ENCODE measurements around the gene CHRDL2. TPM values are rescaled to one million over a fixed set of nuclear protein-coding genes. Genes with fewer than 3 reads are reported as not detected.

CHRDL2 gene
- total RNA-seq, 1 experiment from 2014 or later, result 0.39 TPM

- H4K5ac ChIP-seq (ENCODE audit: insufficient read length, low read depth, low read length), result no peak overlapping the region
- no peak overlapping the region for H3K4ac ChIP-seq (ENCODE audit: low read depth, low read length)
- H3K27me3 Mint-ChIP-seq (ENCODE audit: low read depth), result peaks cover 18% of the 10 kb centered on the region
- H3K27ac ChIP-seq (ENCODE audit: insufficient read length, low read depth, low read length), result no peak overlapping the region
- WGBS (ENCODE audit: extremely low coverage, insufficient read length, low lambda C conversion rate), result no CpG with 5 or more reads among the region's 5 CpGs
- no peak overlapping the region for H2BK5ac ChIP-seq (ENCODE audit: insufficient read length, low read length)
- peaks cover 10 to 27% of the 10 kb centered on the region in 2 experiments for H3K4me1 Mint-ChIP-seq
- no peak overlapping the region for H3K18ac ChIP-seq (ENCODE audit: insufficient read length, low read depth, low read length)
- no peak overlapping the region for H3K4me3 Mint-ChIP-seq
- no peak overlapping the region for H2AK5ac ChIP-seq (ENCODE audit: insufficient read length, low read length)
- TF ChIP-seq, protein P1, sequence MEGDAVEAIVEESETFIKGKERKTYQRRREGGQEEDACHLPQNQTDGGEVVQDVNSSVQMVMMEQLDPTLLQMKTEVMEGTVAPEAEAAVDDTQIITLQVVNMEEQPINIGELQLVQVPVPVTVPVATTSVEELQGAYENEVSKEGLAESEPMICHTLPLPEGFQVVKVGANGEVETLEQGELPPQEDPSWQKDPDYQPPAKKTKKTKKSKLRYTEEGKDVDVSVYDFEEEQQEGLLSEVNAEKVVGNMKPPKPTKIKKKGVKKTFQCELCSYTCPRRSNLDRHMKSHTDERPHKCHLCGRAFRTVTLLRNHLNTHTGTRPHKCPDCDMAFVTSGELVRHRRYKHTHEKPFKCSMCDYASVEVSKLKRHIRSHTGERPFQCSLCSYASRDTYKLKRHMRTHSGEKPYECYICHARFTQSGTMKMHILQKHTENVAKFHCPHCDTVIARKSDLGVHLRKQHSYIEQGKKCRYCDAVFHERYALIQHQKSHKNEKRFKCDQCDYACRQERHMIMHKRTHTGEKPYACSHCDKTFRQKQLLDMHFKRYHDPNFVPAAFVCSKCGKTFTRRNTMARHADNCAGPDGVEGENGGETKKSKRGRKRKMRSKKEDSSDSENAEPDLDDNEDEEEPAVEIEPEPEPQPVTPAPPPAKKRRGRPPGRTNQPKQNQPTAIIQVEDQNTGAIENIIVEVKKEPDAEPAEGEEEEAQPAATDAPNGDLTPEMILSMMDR (conservative IDR thresholded peaks at IDR 0.05), result no peak
- H3K27me3 ChIP-seq (ENCODE audit: insufficient read depth, low read length), result no peaks in the 10 kb centered on the region
- no peak overlapping the region for H3K9ac ChIP-seq (ENCODE audit: extremely low read depth, insufficient read length, low read length)
- no peak overlapping the region for H2BK12ac ChIP-seq (ENCODE audit: insufficient read length, low read depth, low read length)
- no peak overlapping the region for H4K91ac ChIP-seq (ENCODE audit: insufficient read length, low read depth, low read length)
- no peaks in the 10 kb centered on the region for H3K36me3 Mint-ChIP-seq (ENCODE audit: insufficient read depth in 1 of 3, low read depth in 3 of 3)
- no peaks in the 10 kb centered on the region for H3K23me2 ChIP-seq (ENCODE audit: insufficient read length, low read depth, low read length, poor library complexity, severe bottlenecking)
- H3K14ac ChIP-seq (ENCODE audit: insufficient read depth, low read length), result no peak overlapping the region
- H3K79me2 ChIP-seq (ENCODE audit: insufficient read depth, low read length), result no peaks in the 10 kb centered on the region
- no peak overlapping the region for H3K4me2 ChIP-seq (ENCODE audit: insufficient read depth, insufficient read length, low read length)
- H3K56ac ChIP-seq (ENCODE audit: insufficient read length, low read depth, low read length), result no peak overlapping the region
- H4K8ac ChIP-seq (replicated peaks; ENCODE audit: insufficient read length, low read depth, low read length), result no peak overlapping the region
- no peak overlapping the region for H2BK20ac ChIP-seq (ENCODE audit: low read depth, low read length, poor library complexity, severe bottlenecking)
- no peak for DNase-seq
- H3K9me3 ChIP-seq (ENCODE audit: control insufficient read depth, low read depth, low read length), result no peaks in the 10 kb centered on the region
- H2AFZ ChIP-seq (ENCODE audit: low read length), result no peak overlapping the region
- H3K9me3 Mint-ChIP-seq, result no peaks in the 10 kb centered on the region
- no peak overlapping the region for H2BK15ac ChIP-seq (ENCODE audit: low read depth, low read length)
- peak overlapping the region in 1 of 3 experiments; percentile 70; a peak in 1 of 7 replicates for H3K27ac Mint-ChIP-seq
- H3K4me1 ChIP-seq (ENCODE audit: insufficient read depth, low read length), result peaks cover 3% of the 10 kb centered on the region; the same call in 1 of the 2 replicates
- no peak overlapping the region for H2BK120ac ChIP-seq (ENCODE audit: low read depth, low read length, poor library complexity, severe bottlenecking)
- no peaks in the 10 kb centered on the region for H3K79me1 ChIP-seq (ENCODE audit: insufficient read depth, low read depth, low read length, poor library complexity, severe bottlenecking)
- H3K23ac ChIP-seq (ENCODE audit: insufficient read length, low read depth, low read length), result no peak overlapping the region
- H4K20me1 ChIP-seq (ENCODE audit: control insufficient read depth, insufficient read depth, insufficient read length), result no peaks in the 10 kb centered on the region
- H3T11ph ChIP-seq (ENCODE audit: low read length), result no peak overlapping the region
Observed at GRCh38 chr11:74719011-74719410, 12.2 kb downstream of the CHRDL2 start.
